ENCODE measurements around the gene ABLIM1. TPM values are rescaled to one million over a fixed set of nuclear protein-coding genes. Genes with fewer than 3 reads are reported as not detected.

Gene ABLIM1
- polyA plus RNA-seq, 10 donors: 47.0 to 67.4 (median 52.4) TPM

DNA sequence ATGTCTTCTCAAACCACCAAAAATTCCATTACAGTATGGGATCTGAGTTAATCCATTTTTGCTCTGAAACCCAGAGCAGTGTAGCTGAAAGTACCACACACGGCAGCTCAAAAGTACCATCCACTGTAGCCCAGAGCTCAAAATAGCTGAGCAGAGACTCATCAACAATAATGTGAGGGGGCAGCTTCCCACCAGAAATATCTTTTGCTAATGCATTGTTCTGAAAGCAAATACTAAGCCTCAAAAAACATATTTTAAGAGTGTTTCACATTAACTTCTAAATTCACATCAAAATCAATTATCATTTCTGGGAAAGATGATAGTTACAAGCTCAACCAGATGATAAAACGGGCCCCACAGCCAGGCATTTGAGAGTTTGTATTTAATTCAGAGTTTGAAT is 73.7 kb downstream of the ABLIM1 start:
- DNase-seq: peak in 1 of 3 donors; percentile 34

DNA sequence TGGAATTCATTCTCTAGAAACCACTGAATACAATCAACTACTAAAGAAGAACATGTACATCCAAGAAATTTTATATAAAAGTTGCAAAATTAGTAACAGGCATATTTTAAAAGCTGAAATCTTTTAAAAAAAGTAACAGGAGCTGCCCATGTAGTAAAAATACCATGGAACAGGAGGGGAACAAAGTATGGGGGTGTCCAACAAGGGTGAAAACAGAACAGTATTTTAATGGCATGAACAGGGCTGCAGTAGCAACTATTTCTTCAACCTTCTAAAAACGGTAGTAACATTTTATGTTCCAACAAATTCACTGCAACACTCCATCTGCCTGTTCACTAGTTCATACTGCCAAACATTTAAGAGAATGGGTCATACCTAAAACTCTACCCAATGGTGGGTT is 77.0 kb downstream of the ABLIM1 start:
- no peak for DNase-seq

DNA sequence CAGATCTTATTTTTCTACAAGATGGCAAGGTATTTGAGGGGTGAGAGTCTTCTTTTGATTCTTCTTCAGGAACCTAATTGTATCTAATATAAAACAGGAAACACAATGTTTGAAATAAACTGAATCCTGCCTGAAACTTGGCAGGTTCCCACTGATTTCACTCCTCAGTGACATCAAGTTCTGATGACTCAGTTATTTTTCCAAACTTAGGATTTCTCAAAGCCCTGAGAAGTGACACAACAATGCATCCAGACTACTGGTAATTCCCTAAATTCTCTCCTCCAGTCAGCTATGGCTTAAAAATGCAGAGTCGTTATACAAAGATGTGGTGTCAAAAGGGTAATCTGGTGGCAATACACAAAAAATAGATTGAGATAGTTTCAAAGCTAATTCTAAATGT is 80.9 kb downstream of the ABLIM1 start:
- peak in 2 of 3 donors; percentile 8 to 45 for DNase-seq

DNA sequence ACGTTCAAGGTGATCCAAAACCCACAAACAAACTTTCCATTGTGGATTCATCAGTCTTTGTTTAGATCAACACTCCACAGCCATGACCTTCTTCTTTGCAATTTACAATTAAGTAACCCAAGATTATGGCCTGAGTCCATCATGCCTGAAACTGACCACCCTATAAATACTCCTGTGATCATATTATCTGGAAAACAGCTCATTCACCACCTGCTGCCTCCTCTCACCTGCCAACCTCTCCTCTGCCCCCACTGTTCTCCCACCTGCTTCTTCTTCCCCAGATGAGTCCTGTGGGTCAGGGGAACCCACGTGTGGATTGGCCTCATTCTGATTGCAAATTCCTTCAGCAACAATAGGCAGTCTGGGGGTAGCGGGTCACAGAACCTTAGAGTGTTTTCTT is 81.4 kb downstream of the ABLIM1 start:
- no peak for DNase-seq

DNA sequence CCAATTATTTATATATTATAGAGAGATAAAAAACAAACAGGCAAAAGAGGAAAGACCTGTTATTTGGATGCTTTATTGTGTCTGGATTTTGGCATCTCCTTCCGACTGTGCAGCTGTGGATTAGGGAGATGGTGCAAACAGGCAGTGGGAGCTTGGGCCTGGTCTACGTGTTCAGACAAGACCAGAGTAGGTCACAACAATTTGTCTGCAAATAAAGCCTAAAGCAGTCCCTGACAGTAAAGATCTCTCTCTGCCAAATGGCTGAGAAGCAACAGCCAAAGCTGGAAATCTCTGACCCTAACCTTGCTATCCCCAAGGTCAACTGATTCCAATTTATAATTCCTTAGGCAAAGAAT is 82.0 kb downstream of the ABLIM1 start:
- no peak for DNase-seq

DNA sequence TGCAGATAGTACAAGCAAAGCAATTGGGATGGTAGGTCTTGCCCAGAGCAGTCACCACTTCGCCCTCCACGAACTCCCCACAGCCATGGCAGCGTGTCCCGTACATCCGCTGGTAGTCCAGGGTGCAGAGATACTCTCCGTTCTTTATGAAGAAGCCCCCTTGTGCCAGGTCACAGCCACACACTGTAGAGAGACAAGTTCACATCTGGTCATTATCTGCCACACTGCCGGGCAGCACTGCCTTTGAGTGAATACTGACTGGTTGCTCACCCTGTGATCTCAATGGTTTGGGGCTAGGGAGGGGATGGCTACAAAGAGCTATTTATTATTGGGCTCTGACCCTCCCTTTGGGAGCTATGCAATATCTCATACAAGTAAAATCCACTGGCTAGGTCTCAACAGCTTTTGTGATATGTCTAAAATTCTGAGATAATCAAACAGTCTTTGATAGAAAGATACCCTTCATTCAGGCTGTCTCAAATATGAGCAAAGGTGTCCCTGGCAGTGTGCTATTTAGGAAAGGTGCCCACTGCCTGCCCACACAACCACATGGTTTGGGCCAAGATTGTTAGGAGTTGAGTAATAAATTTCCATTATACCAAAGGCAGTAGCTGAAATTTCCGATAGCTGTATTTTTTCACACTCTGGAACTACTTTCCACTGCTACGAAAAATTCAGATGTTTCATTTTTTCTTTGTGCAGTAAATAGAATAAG is 82.5 kb downstream of the ABLIM1 start:
- DNase-seq: peak in 1 of 3 donors; percentile 5

DNA sequence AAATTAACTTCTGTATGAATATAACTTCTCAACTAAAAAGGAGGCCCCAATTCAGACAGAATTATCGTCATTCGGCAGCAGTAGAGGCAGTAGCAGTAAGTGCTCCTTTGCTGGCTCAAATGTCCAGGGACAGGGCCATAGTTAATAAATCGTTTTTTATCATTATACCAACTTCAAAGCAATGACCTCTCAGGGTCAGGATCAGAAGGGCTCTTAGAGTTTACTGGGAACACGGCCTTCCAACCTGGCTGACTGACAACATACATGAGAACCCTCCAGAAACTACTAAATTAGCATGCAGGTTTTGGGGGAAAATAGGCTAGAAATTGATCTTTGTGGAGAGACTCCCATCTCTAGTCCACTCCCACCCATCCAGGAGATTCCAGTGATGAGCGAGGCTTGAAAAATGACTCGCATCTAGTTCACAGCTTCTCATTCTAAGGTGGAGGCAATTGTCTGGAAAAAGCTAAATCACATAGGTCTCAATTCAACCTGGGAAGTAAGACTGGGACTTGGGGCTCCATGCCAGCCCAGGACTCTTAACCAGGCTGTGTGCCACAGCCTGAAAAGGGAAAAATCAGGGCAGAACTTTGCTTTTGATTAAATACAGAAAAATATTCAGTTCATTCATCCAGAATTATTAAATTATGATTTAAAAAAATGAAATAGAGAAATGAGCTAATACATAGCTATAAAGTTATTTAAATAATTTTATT is 84.6 kb downstream of the ABLIM1 start:
- DNase-seq: no peak

DNA sequence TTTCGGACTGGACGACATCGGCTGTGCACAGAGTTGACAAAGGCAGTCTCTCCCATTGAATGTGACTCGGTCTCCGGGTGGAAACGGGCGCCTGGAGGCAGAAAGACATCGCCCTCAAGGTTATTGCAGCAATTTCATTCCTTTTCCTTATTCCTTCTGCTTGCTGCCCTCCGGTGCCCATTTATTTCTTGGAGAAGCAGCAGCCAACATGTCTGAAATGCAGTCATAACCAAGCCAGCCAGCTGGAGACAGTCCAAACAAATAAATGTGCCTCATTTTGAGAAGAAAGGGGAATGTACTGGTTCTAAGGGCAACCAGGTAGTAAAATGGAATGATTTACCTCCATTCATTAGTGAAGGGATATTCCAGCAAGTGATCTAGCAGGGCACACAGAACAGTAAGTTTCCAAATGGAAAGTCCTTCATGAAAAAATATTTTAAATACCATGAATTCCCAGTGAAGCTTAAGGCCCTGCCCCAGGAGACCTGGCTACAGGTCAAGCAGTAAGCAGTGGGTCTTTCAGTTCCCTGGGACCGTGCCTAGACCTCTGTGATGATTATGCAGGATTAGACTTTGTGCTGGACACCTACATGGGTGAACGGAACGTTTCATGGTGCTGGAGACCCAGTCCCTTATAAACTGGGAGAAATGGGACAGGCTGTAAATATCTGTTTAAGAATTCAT is 86.6 kb downstream of the ABLIM1 start:
- DNase-seq: no peak

DNA sequence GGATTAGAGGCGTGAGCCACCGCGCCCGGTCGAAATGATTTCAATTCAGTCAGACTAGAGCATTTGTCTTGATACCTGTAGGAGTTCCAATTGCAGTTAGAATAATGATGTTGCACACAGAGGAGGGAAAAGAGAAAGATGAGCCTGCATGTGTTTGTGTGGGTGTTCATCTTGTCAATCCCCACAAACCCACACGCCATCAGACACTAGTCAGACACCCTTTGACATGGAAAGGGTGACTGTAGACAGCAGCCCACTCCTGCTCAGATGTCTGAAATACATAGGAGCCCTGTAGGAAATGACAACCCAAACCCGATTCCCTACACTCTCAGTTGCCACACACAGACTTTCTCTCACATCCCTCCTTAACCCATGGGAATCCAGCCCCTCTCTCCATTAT is 92.0 kb downstream of the ABLIM1 start:
- no peak for DNase-seq

DNA sequence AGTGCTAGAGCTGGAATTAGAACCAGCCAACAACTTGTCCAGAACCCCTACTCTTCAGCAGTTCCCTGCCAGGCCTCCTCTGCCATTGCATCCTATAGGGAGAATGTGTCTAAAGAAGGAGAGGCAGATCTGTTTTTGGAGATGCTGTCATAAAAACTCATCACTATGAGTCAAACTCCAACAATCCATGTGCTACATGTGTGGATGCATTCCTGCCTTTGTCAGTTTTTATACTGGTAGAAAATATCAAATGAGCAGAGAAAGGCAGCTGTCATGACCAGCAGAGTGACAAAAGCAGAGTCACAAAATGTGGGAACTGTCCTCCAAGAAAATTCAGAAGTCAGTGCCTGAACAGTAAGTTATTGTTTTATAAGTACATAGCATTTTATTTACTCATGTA is 93.0 kb downstream of the ABLIM1 start:
- DNase-seq: no peak

DNA sequence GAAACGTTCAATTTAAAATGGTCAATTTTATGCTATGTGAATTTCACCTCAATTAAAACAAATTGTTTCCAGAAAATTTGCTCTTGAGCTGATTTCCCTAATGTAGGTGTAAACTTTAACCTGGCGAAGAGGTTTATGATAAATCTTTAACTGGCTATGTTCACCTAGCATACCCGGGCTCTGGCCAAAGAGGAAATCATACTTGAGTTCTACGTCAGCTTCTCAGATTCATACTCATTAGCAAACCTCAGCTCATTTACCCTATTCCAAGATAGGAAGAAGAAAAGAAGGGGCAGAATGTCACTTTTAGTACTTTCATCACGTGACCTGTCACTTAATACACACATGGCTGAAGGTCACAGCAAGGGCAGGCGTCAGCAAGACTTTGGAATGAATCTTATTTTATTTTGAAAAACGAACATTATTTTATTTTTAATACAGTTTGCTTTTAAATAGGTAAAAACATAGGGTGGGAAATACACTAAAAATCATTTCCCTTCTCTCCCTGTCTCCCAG is 97.0 kb downstream of the ABLIM1 start:
- no peak for DNase-seq

DNA sequence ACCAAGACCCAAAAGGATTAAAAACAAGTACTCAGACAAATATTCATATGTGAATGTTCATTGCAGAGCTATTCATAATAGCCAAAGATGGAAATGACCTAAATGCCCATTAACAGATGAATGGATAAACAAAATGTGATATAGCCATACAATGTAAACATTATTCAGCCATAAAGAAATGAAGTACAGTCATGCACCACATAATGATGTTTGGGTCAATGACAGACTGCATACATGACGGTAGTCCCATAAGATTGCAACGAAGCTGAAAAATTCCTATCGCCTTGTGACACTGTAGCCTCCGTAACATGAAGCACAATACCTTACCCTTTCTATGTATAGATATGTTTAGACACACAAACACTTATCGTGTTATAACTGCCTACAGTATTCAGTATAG is 97.9 kb downstream of the ABLIM1 start:
- no peak for DNase-seq

DNA sequence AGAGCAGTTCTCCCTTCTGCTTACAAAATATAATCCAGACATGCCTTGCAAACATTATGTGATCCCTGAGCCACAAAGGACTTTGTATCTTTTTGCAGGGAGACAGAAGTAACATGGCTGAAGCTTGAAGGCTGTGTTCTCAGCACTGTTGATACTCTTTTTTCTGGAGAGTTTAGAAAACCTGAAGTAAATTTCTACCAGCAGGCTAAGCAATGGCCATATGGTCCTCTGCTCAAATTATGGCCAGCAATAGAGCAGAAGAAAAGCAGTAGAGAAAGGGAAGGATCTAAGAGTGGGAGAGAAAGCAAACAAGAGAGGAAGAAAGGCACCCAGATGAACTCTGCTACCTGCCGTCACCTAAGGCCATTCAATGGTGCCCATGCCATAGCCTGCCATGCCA is 98.4 kb downstream of the ABLIM1 start:
- no peak for DNase-seq

DNA sequence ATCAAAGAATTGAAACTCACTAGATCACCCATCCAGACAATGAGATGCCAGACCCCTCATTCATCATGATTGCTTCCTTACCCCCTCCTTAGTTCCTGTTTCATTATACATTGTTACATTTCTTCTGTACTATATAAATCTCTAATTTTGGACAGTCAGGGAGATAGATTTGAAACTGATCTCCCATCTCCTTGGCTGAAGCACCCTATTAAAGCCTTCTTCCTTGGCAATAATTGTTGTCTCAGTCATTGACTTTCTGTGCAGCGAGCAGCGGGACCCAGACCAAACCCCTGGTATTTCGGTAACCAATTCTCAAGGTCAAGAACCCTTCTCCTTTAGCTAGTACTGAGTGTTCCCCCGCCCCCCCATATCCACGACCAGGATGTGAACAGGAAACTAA is 100.2 kb downstream of the ABLIM1 start:
- DNase-seq: no peak

DNA sequence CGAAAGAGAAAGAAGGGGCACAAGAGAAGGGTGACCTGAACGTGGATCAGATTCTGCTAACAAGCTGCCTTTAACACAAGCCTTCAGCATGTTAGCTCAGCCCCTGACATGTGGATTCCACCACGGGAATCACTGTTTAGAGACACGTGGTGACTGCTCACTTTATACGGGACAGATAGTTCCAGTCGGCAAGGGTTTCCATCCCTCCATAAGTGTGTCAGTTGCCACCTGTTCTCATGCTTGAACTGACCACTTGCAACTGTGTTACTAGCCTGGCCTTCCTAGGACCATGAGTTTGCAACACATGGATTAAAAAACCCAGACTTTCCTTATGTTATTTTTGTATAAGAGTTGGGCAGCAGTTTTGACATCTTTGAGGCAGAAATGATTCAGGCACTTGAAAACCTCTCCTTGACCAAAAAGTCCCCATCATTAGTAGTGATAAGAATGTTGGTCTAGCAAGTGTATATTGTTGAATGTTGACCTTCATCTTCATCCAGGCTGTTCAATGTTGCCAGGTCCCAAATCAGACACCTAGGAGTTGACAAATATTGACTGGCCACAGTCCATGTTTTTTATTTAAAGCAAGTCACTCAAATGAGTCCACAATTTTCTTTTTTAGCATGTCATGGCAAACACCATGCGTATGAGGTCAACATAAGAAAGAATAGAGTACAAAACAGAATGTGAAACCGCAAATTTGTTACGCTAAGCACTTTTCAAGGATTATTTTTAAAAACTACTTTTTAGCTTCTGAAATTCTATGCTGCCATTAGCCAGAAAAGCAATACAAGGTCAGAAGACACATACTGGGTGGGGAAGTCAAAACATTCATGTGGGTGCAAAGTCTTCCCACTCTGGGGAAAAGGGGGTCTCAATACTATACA is 101.6 kb downstream of the ABLIM1 start:
- DNase-seq: no peak

DNA sequence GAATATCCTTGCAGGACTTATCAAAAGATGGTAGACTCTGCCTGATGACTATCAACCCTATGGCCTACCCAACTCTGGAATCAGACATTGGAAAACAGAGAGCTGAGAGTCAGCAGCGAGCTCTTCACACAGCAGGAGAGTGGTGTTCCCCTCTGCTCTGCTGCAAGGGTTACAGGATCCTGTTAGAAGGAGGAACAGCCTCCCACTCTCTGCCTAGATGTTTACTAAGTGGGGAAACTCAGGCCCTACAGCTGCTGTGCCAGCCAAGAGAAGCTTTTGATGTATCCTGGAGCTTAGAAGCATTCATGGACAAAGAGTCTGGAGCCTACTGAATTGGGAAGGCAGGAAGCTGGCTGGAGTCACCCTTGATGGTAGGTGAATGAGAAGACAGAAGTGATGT is 104.6 kb downstream of the ABLIM1 start:
- no peak for DNase-seq

DNA sequence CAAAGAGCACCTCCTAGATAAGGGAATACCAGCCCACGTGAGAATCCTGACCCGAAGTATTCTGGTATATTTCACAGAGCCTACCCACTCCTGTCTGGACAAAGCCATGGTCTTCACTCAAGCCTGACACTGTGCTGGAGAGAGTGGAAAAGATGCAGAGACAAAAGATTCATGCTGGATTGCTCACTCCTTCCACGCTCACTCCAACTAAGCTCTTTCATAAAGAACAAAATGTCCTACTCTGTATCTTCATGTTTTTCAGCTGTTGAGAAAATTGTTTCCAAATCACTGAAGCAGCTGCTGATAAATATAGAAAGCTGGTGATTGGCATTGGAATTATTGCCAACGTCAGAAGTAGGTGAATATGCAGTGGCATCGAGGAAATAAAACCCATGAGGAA is 106.0 kb downstream of the ABLIM1 start:
- DNase-seq: no peak

DNA sequence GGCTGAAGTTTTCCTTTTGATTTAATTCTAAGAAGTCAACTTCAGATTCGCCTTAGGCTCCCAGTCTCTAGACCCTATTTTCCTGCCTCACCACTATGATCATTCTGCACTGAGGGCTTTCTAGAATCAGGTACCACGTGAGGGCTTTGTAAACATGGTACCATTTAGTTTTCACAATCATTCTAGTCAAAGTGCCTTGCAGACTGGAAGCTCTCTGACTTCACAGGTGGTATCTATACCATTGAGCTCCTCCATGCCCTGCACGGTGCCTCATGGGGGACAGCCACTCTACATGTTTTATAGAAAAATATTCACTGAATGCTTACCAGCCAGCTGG is 106.5 kb downstream of the ABLIM1 start:
- DNase-seq: no peak

DNA sequence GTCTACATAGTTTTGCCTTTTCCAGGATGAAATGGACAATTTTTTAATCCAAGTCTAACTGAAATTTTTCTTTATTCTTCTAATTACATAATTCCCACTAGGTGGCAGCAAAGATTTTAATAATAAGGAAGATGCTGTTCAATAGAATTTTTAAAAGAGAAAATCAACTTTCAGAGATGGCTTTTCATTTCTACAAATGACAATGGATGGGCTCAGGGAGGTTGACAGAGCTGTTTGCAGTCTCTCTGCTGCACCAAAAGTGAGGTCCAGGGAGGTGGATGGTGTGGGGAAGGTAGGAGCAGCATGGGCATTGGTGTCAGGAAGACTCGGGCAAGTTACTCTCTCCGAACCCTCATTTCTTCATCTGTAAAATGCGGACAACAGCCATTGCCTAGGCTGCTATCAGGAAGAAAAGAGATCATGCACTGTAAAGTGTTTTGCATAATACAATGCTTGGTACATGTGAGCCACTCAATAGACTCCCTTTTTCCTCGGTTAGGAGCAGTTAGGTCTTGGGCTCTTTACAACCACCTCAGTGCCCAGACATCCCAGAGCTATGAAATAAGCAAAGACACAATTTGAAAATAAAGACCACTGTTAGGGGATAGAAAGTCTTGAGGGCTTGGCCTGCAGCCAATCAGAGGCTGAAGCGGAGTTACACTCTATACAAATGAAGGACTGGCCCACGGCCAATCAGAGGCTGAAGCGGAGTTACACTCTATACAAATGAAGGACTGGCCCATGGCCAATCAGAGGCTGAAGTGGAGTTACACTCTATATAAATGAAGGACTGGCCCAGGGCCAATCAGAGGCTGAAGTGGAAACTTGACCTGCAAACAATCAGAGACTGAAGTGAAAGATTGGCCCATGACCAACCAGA is 107.1 kb downstream of the ABLIM1 start:
- DNase-seq: peak; percentile 47 to 68 (median 63)

DNA sequence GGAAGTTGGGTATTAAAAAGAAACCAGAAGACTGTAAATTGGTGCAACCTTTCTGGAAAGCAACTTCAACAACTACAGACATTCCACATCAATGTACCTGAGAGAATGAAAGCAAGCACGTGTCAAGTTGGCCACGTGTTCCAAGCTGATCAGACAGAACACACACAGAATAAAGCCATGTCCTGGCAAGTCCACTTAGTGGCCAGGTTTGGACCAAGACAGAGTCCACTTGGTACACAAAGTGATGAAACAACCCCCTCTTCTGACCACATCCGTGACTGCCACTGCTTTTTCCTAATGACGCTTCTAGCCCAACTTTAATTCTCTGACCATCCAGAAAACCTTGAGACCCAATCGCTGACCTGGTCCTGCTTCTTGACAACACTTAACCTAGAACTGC is 109.4 kb downstream of the ABLIM1 start:
- peak in 2 of 3 donors; percentile 62 to 67 for DNase-seq

DNA sequence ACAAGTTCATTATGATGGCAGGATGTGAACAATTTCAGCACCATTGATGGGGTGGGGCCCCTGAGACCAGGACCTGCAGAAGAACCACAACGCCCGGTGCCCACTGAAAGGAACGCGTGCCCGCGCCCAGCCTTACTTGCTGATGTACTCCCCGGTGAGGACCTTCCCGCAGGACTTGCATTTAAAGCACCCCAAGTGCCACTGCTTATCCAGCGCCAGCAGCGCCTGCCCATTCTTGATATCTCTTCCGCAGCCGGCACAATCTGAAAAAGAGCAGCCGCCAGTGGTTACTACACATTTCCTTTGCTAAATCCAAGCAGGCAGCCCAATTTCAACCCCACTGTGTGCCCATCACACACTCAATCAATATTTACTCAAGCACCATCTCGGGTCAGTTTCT is 110.6 kb downstream of the ABLIM1 start:
- no peak for DNase-seq

Data from muscle of back (tissue), 11 donors.